GM11168 (cell line): ENCODE results near the gene ZNF17.

Experiments
- in situ Hi-C: fragments of 300-500 bp; cut with MboI; formaldehyde crosslinking; loops from one replicate; pipeline ENCODE4 v1.12.0; 2022; ENCODE audit warnings: low sequenced_read_pairs; ENCODE audit not compliant: unreplicated experiment

The ZNF17 gene

GRCh38 chr19:57421037-57421436, 10.1 kb downstream of the ZNF17 start:
- in situ Hi-C loops: no loop called here

- in situ Hi-C loops: no loop called here
These were observed 23.6 kb downstream of the ZNF17 start for GRCh38 chr19:57434386-57435061.

GRCh38 chr19:57435062-57435978, 24.4 kb downstream of the ZNF17 start, which contains the start of gene ZNF749:
Gene ZNF749, plus strand, starts transcription at chr19:57435325. Its CDS starts 254 bp downstream, at chr19:57435579.
- in situ Hi-C loops: no loop called here

GRCh38 chr19:57436417-57436816, 25.5 kb downstream of the ZNF17 start:
- in situ Hi-C loops: no loop called here

GRCh38 chr19:57437931-57438330, 27.0 kb downstream of the ZNF17 start:
- in situ Hi-C loops: no loop called here

- in situ Hi-C loops: no loop called here
These were observed 28.0 kb downstream of the ZNF17 start for GRCh38 chr19:57438925-57439324.

- in situ Hi-C loops: no loop called here
These were observed 31.2 kb downstream of the ZNF17 start for GRCh38 chr19:57441979-57442752.

- in situ Hi-C loops: no loop called here
These were observed 32.2 kb downstream of the ZNF17 start for GRCh38 chr19:57443121-57443696.

GRCh38 chr19:57452307-57452706, 41.3 kb downstream of the ZNF17 start:
- in situ Hi-C loops: no loop called here

- in situ Hi-C loops: no loop called here
These were observed 54.9 kb downstream of the ZNF17 start for GRCh38 chr19:57465680-57466381.

GRCh38 chr19:57466489-57466888, 55.5 kb downstream of the ZNF17 start:
- in situ Hi-C loops: no loop called here
